Measurements from ENCODE around the gene BANF2.

BANF2 gene

DNA sequence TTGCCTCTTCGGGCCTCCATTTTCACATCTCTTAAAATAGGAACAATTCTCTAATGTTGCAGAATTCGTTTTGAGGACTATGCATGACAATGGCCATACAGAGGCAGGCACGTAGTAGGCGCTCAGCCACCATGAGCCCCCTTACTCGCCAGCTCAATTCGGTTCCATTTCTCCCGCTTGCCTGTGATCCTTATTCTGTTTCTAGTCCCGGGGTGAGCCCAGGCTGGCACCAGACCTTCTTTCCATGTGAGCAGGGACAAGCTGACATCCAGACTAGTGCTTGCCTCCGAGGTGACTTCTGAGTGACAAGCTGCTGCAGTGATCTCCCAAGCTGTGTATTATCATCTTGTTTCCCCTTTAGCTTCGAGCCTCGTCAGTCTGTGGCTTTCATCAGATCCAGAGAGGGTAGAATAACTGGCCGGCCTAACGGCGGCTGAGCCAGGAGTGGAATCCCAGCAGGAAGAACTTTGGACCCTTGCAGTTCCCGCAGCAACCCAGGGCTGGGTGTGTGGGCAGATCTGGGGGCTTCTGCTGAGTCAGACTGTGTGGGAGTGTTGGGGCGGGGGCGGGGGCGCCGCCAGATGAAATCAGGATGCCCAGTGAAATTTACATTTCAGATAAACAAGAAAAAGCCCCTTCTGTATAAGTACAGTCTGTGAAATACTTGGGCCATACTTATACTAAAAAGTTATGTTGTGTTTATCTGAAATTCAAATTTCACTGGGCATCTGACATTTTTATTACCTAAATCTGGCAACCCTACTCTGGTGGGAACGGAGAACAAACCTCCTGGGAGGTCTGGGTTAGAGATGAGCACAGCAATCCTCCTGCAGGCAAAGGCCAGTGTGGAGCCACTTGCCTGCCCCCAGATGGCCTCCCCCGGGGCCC is 10.9 kb downstream of the BANF2 start:
- DNase-seq: no peak

GRCh38 chr20:17711267-17711627 is 11.5 kb downstream of the BANF2 start:
- no peak for DNase-seq

DNA sequence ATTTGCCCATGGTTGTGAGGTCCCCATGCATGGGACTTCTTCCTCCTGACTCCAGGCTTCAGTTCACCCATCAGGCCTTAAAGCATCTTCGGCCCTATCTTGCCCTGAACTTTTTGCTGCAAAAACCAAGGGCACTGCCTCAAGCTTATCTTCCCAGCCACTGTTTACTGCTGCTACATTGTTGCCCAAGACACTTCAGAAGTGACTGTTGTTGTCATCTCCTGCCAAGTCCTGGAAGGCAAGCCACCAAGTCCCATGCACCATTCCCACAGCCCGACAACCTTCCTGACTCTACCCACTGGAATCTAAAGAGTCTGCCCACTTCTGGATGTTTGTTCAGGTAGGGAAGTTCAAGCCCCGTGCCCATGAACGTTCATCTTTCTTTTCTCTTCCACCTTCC is 12.4 kb downstream of the BANF2 start:
- no peak for DNase-seq

GRCh38 chr20:17712708-17713107 is 12.9 kb downstream of the BANF2 start:
- DNase-seq: no peak

DNA sequence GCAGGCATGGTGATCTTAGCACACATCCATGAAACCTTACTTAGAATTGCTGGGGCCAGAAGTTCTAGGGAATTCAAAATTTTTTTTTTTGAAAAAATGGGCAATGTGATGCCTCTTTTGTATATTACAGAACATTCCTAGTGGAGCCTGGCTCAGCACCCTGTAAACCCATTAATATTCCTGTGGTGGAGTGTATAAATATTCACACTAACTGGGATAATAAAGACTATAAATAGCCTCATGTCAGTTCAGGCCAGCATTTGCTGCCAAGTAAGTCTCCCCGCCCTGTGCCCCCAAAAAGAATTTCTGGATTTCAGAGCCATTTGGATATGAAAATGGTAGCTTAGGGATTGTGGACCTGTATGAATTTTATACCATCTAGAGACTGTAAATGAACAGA is 14.8 kb downstream of the BANF2 start:
- DNase-seq: no peak

- no peak for DNase-seq
Measured at GRCh38 chr20:17715075-17715474, 15.3 kb downstream of the BANF2 start.

- DNase-seq: no peak
Measured at GRCh38 chr20:17716331-17716730, 16.6 kb downstream of the BANF2 start.

DNA sequence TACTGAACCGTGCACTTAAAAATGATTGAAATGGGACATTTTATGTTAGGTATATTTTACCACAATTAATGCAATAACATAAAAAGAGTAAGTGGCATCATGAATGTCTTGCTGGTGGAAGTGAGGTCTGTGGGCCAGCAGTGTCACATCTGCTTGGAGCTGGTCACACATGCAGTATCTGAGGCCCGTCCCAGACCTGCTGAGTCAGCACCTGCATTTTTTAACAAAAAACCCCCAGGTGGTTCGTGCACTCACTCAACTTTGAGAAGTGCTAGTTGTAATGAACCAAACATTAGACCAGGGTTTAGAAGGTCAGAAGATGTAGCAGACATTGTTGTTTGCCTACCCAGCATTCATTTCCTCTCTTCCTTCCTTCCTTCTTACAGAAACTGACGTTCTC is 21.0 kb downstream of the BANF2 start:
- no peak for DNase-seq

GRCh38 chr20:17721802-17722486 is 22.2 kb downstream of the BANF2 start:
- no peak for DNase-seq

DNA sequence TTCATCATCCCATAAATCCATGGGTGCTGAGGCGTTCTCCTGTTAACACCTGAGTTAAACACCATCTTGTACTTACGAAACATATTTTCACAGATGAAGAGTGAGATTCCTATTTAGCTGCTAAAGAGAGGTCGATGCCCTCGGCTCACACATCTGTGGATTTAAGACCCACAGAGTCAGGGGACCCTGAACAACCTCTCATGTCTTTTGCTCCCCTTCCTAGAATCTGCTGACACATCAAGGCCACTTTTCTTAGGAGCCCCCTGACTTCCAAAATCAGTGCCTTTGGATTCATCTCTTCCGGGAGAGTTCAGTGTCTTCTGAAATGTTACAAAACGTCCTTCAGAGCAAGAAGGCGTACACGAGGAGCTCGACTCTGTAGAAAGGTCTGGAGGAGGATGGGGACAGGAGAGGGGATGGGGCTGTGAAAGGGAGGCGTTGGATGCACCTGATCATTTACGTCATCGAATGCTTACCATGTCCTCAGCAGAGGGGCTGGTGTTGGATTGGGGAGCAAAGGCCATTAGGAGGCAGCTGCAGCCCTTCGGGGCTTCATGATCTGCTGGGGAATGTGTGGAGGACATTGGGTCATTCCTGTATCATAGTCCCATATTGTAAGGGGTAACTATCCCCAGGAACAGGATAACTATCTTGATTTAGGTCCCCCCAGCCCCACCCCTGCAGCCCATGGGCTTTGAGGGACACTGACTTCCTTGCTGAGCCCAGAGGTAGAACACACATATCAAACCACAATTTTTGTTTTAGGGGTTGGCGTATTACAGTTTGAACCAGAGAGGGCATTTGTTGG is 22.9 kb downstream of the BANF2 start:
- DNase-seq: no peak

DNA sequence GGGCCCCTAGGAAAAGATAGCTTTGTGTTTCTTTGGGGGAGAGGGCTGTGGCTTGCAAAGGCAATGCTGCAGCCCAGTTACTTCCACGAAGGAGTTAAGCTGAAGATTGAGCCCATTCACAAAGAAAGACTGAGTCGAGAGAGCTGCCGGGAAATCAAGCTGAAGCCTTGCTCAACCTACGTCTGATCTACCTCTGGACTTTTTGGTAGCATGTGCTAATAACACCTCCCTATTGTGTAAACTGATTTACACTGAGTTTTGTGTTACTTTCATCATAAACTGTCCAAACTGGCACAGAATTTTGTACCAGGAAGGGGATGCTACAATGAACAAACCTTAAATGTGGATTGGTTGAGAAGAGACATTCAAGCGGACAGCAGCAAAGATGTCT is 23.5 kb downstream of the BANF2 start:
- no peak for DNase-seq

- DNase-seq: no peak
Measured at GRCh38 chr20:17725094-17725835, 25.5 kb downstream of the BANF2 start.

- DNase-seq: no peak
Measured at GRCh38 chr20:17726902-17727301, 27.1 kb downstream of the BANF2 start.

- no peak for DNase-seq
Measured at GRCh38 chr20:17727351-17727750, 27.6 kb downstream of the BANF2 start.

GRCh38 chr20:17728074-17728473 is 28.3 kb downstream of the BANF2 start:
- no peak for DNase-seq

DNA sequence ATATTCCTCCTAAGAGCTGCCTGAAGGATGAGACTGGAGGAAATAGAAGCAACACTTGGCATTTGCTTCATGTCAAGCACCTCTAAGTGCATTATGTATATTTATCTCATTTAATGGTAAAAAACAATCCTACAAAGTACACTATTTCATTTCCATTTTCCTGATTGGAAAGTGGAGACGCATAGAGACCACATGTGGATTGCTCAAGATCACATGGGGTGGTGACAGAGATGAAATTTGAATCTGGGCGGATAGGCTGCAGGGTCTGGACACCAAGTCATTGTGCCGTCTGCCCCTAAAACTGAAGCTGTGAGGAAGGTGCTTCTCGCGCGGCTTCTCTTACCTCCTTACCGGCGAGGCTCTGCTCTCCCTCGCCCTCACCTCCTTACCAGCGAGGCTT is 30.3 kb downstream of the BANF2 start:
- no peak for DNase-seq

DNA sequence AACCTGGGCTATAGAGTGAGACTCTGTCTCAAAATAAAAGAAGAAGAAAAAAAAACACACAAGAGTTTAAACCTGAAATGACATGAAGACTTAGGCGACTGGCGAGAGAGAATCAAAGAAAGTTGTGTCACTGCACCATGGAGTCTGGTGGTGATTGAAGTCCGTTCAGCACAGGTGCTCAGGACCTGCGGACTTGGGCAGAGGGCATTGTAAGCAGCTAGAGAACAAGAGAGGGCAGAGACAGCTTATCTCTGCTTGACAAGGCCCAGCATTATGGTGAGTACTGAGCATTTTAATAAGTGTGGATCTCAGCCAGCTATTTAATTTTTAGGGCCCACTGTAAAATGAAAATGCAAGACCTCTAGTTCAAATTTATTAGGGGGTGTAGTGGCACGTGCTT is 31.5 kb downstream of the BANF2 start:
- no peak for DNase-seq

- DNase-seq: no peak
Measured at GRCh38 chr20:17732907-17733521, 33.2 kb downstream of the BANF2 start.

DNA sequence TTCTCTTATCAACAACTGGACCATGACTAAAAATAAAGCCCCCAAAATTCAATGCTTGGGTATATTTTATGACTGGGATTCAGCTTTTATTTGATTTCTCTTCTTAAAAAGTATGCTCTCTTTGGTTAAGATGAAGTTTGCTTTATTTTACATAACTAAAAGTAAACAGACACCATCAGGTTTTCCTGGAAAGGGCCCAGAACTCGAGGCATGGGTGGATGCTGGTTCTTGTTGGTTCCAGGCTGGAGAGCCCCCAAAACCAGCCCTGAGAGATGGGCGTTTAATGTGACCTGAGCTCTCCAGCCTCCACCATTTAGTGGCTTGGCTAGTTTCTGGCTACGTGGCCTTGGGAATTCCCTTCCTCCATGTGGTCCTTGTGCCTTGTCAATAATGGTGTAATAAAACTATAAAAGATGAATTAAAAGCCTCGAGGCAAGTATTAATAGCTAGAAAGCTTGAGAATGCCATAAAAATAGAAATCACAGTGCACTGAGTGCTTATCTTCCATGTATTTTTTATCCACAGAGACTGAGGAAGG is 34.1 kb downstream of the BANF2 start:
- DNase-seq: no peak

GRCh38 chr20:17734374-17734773 is 34.6 kb downstream of the BANF2 start:
- DNase-seq: no peak

- no peak for DNase-seq
Measured at GRCh38 chr20:17735206-17735804, 35.5 kb downstream of the BANF2 start.

Measured in CD4-positive, alpha-beta T cell treated with Interferon gamma for 1 hour (primary cell).